ENCODE data around the gene ZNF783.
A peak's percentile ranks its signal among the peaks of the same experiment; 100 is the strongest.

Gene ZNF783

GRCh38 chr7:149286811-149287400 lies 24.9 kb downstream of the ZNF783 start:
- Histone ChIP-seq H3K36me3 (ENCODE audit: control insufficient read depth in 1 of 2, insufficient read depth in 2 of 2, low read length in 2 of 2) (peaks cover 4 to 10% of the 10 kb centered on the region in 2 experiments), H3K27me3 (ENCODE audit: insufficient read depth, low read length) (no peaks in the 10 kb centered on the region), H2BK12ac (ENCODE audit: low read length) (no peak overlapping the region), H3K4me3 (ENCODE audit: low read depth, low read length) (no peak overlapping the region), H3K79me1 (ENCODE audit: low read length) (no peaks in the 10 kb centered on the region), H4K12ac (ENCODE audit: low read depth, low read length) (no peak overlapping the region), H3K4me2 (ENCODE audit: low read length) (no peak overlapping the region), H2BK5ac (ENCODE audit: low read depth, low read length, poor library complexity) (no peak overlapping the region), H3K18ac (ENCODE audit: low read length) (no peak overlapping the region), H4K8ac (ENCODE audit: low read depth, low read length) (no peak overlapping the region), H2AK5ac (ENCODE audit: low read length) (no peak overlapping the region), H3K14ac (ENCODE audit: low read length) (no peak overlapping the region), H3K79me2 (ENCODE audit: control insufficient read depth, insufficient read depth, low read length, poor library complexity) (peaks cover 2% of the 10 kb centered on the region), H3K4ac (ENCODE audit: low read depth, low read length) (no peak overlapping the region), H3K4me1 (ENCODE audit: control insufficient read depth in 1 of 2, insufficient read depth in 2 of 2, low read length in 2 of 2) (peaks cover 9 to 16% of the 10 kb centered on the region in 2 experiments), H3K9me3 (ENCODE audit: insufficient read depth, low read depth, low read length) (no peaks in the 10 kb centered on the region), H2AFZ (ENCODE audit: insufficient read depth, low read length, poor library complexity) (no peak overlapping the region), H3K27ac (ENCODE audit: low read depth, low read length) (no peak overlapping the region), H3K9ac (ENCODE audit: low read length) (no peak overlapping the region), H2BK120ac (ENCODE audit: insufficient read depth, low read length, poor library complexity) (no peak overlapping the region), H4K91ac (ENCODE audit: low read depth, low read length) (no peak overlapping the region), H3K23ac (ENCODE audit: low read length) (no peak overlapping the region)
- no CpG with 5 or more reads among the region's 6 CpGs for WGBS (ENCODE audit: extremely low coverage, insufficient coverage, insufficient read length)
- no peak for DNase-seq

GRCh38 chr7:149287622-149288021 lies 25.6 kb downstream of the ZNF783 start:
- H3K79me1 ChIP-seq (ENCODE audit: low read length), result no peaks in the 10 kb centered on the region
- peaks cover 9 to 16% of the 10 kb centered on the region in 2 experiments for H3K4me1 ChIP-seq (ENCODE audit: control insufficient read depth in 1 of 2, insufficient read depth in 2 of 2, low read length in 2 of 2)
- H3K9ac ChIP-seq (ENCODE audit: low read length), result no peak overlapping the region
- H3K4me3 ChIP-seq (ENCODE audit: low read depth, low read length), result no peak overlapping the region
- H3K4ac ChIP-seq (ENCODE audit: low read depth, low read length), result no peak overlapping the region
- DNase-seq, result peak in 1 of 2 donors; percentile 52
- no CpG with 5 or more reads among the region's 10 CpGs for WGBS (ENCODE audit: extremely low coverage, insufficient coverage, insufficient read length)
- no peak overlapping the region for H2AFZ ChIP-seq (ENCODE audit: insufficient read depth, low read length, poor library complexity)
- no peak overlapping the region for H2AK5ac ChIP-seq (ENCODE audit: low read length)
- H3K79me2 ChIP-seq (ENCODE audit: control insufficient read depth, insufficient read depth, low read length, poor library complexity), result peaks cover 2% of the 10 kb centered on the region
- H2BK12ac ChIP-seq (ENCODE audit: low read length), result no peak overlapping the region
- H4K91ac ChIP-seq (ENCODE audit: low read depth, low read length), result no peak overlapping the region
- H2BK120ac ChIP-seq (ENCODE audit: insufficient read depth, low read length, poor library complexity), result no peak overlapping the region
- no peaks in the 10 kb centered on the region for H3K9me3 ChIP-seq (ENCODE audit: insufficient read depth, low read depth, low read length)
- H2BK5ac ChIP-seq (ENCODE audit: low read depth, low read length, poor library complexity), result no peak overlapping the region
- H3K14ac ChIP-seq (ENCODE audit: low read length), result no peak overlapping the region
- H3K4me2 ChIP-seq (ENCODE audit: low read length), result no peak overlapping the region
- no peak overlapping the region for H3K27ac ChIP-seq (ENCODE audit: low read depth, low read length)
- H3K27me3 ChIP-seq (ENCODE audit: insufficient read depth, low read length), result no peaks in the 10 kb centered on the region
- no peak overlapping the region for H4K12ac ChIP-seq (ENCODE audit: low read depth, low read length)
- no peak overlapping the region for H3K18ac ChIP-seq (ENCODE audit: low read length)
- H4K8ac ChIP-seq (ENCODE audit: low read depth, low read length), result no peak overlapping the region
- H3K36me3 ChIP-seq (ENCODE audit: control insufficient read depth in 1 of 2, insufficient read depth in 2 of 2, low read length in 2 of 2), result peaks cover 0 to 6% of the 10 kb centered on the region in 2 experiments
- H3K23ac ChIP-seq (ENCODE audit: low read length), result no peak overlapping the region

- no CpG with 5 or more reads among the region's 8 CpGs for WGBS (ENCODE audit: extremely low coverage, insufficient coverage, insufficient read length)
- Histone ChIP-seq H3K27me3 (ENCODE audit: insufficient read depth, low read length) (no peaks in the 10 kb centered on the region), H2BK5ac (ENCODE audit: low read depth, low read length, poor library complexity) (no peak overlapping the region), H3K27ac (ENCODE audit: low read depth, low read length) (no peak overlapping the region), H2AK5ac (ENCODE audit: low read length) (no peak overlapping the region), H3K4me2 (ENCODE audit: low read length) (no peak overlapping the region), H3K79me1 (ENCODE audit: low read length) (no peaks in the 10 kb centered on the region), H3K18ac (ENCODE audit: low read length) (no peak overlapping the region), H3K4me3 (ENCODE audit: low read depth, low read length) (no peak overlapping the region), H3K9me3 (ENCODE audit: insufficient read depth, low read depth, low read length) (no peaks in the 10 kb centered on the region), H3K4me1 (ENCODE audit: control insufficient read depth in 1 of 2, insufficient read depth in 2 of 2, low read length in 2 of 2) (peaks cover 9 to 16% of the 10 kb centered on the region in 2 experiments), H2AFZ (ENCODE audit: insufficient read depth, low read length, poor library complexity) (no peak overlapping the region), H4K8ac (ENCODE audit: low read depth, low read length) (no peak overlapping the region), H2BK12ac (ENCODE audit: low read length) (no peak overlapping the region), H3K79me2 (ENCODE audit: control insufficient read depth, insufficient read depth, low read length, poor library complexity) (peaks cover 2% of the 10 kb centered on the region), H4K12ac (ENCODE audit: low read depth, low read length) (no peak overlapping the region), H4K91ac (ENCODE audit: low read depth, low read length) (no peak overlapping the region), H2BK120ac (ENCODE audit: insufficient read depth, low read length, poor library complexity) (no peak overlapping the region), H3K36me3 (ENCODE audit: control insufficient read depth in 1 of 2, insufficient read depth in 2 of 2, low read length in 2 of 2) (peaks cover 0 to 2% of the 10 kb centered on the region in 2 experiments), H3K4ac (ENCODE audit: low read depth, low read length) (no peak overlapping the region), H3K14ac (ENCODE audit: low read length) (no peak overlapping the region), H3K9ac (ENCODE audit: low read length) (no peak overlapping the region), H3K23ac (ENCODE audit: low read length) (no peak overlapping the region)
- DNase-seq, result no peak
These were observed 27.3 kb downstream of the ZNF783 start for GRCh38 chr7:149289262-149289661.

- H3K79me2 ChIP-seq (ENCODE audit: control insufficient read depth, insufficient read depth, low read length, poor library complexity), result peaks cover 2% of the 10 kb centered on the region
- no peak overlapping the region for H3K9ac ChIP-seq (ENCODE audit: low read length)
- H3K9me3 ChIP-seq (ENCODE audit: insufficient read depth, low read depth, low read length), result no peaks in the 10 kb centered on the region
- no peak overlapping the region for H2BK120ac ChIP-seq (ENCODE audit: insufficient read depth, low read length, poor library complexity)
- H3K4me3 ChIP-seq (ENCODE audit: low read depth, low read length), result no peak overlapping the region
- no peak overlapping the region for H4K12ac ChIP-seq (ENCODE audit: low read depth, low read length)
- no peak overlapping the region for H2BK5ac ChIP-seq (ENCODE audit: low read depth, low read length, poor library complexity)
- H3K14ac ChIP-seq (ENCODE audit: low read length), result no peak overlapping the region
- peaks cover 0 to 5% of the 10 kb centered on the region in 2 experiments for H3K36me3 ChIP-seq (ENCODE audit: control insufficient read depth in 1 of 2, insufficient read depth in 2 of 2, low read length in 2 of 2)
- no peaks in the 10 kb centered on the region for H3K79me1 ChIP-seq (ENCODE audit: low read length)
- no peak overlapping the region for H4K8ac ChIP-seq (ENCODE audit: low read depth, low read length)
- no peak overlapping the region for H3K23ac ChIP-seq (ENCODE audit: low read length)
- peaks cover 6 to 13% of the 10 kb centered on the region in 2 experiments for H3K4me1 ChIP-seq (ENCODE audit: control insufficient read depth in 1 of 2, insufficient read depth in 2 of 2, low read length in 2 of 2)
- no peak overlapping the region for H3K18ac ChIP-seq (ENCODE audit: low read length)
- no peak overlapping the region for H3K27ac ChIP-seq (ENCODE audit: low read depth, low read length)
- no peak overlapping the region for H4K91ac ChIP-seq (ENCODE audit: low read depth, low read length)
- H2AFZ ChIP-seq (ENCODE audit: insufficient read depth, low read length, poor library complexity), result no peak overlapping the region
- WGBS (ENCODE audit: extremely low coverage, insufficient coverage, insufficient read length), result no CpG with 5 or more reads among the region's 4 CpGs
- H3K4ac ChIP-seq (ENCODE audit: low read depth, low read length), result no peak overlapping the region
- no peak overlapping the region for H3K4me2 ChIP-seq (ENCODE audit: low read length)
- DNase-seq, result no peak
- no peaks in the 10 kb centered on the region for H3K27me3 ChIP-seq (ENCODE audit: insufficient read depth, low read length)
- no peak overlapping the region for H2BK12ac ChIP-seq (ENCODE audit: low read length)
- no peak overlapping the region for H2AK5ac ChIP-seq (ENCODE audit: low read length)
These were observed 27.9 kb downstream of the ZNF783 start for GRCh38 chr7:149289856-149290255.

Data from trophoblast cell (in vitro differentiated cells and primary cell).